MCF 10A (cell line): ENCODE data around the gene IL1F10. TPM values are rescaled to one million over a fixed set of nuclear protein-coding genes. Genes with fewer than 3 reads are reported as not detected.

Source experiments
- BruUV-seq: library from RNA; stranded (reverse); fragments of 400-500 nt; replicated peaks from 2 replicates; lab custom pipeline; 2021; lab: Mats Ljungman, UMichigan
- CTCF ChIA-PET: fragments of 300-600 bp; sonication (Branson Sonifier 250); formaldehyde crosslinking; extraction: SDS; loops from one replicate; lab custom pipeline; 2021; ENCODE audit warnings: antibody characterized with exemption, inconsistent platforms; lab: Yijun Ruan, JAX
- POLR2A ChIA-PET: fragments of 300-600, 350-650 bp; sonication (Branson Sonifier 250); formaldehyde crosslinking; extraction: SDS; loops from one replicate; lab custom pipeline; 2020; ENCODE audit warnings: antibody characterized with exemption, inconsistent platforms; lab: Yijun Ruan, JAX
- DNase-seq: peaks from one replicate; pipeline ENCODE4 v3.0.0-alpha.2; 2018; ENCODE audit not compliant: unreplicated experiment
- H3K27ac Mint-ChIP-seq: one replicate; pipeline ENCODE4 v1.8.0; 2022; ENCODE audit warnings: mild to moderate bottlenecking, low read depth, mixed read lengths; ENCODE audit not compliant: unreplicated experiment
- H3K27me3 Mint-ChIP-seq: one replicate; pipeline ENCODE4 v1.8.0; 2022; ENCODE audit warnings: mixed read lengths; ENCODE audit not compliant: insufficient read depth, unreplicated experiment
- H3K36me3 Mint-ChIP-seq: one replicate; pipeline ENCODE4 v1.8.0; 2022; ENCODE audit warnings: mild to moderate bottlenecking, moderate library complexity, mixed read lengths; ENCODE audit not compliant: insufficient read depth, unreplicated experiment
- H3K4me1 Mint-ChIP-seq: one replicate; pipeline ENCODE4 v1.8.0; 2022; ENCODE audit warnings: mixed read lengths; ENCODE audit not compliant: insufficient read depth, unreplicated experiment
- H3K4me3 Mint-ChIP-seq: one replicate; pipeline ENCODE4 v1.8.0; 2022; ENCODE audit warnings: mild to moderate bottlenecking, moderate library complexity, mixed read lengths; ENCODE audit not compliant: unreplicated experiment
- H3K9me3 Mint-ChIP-seq: one replicate; pipeline ENCODE4 v1.8.0; 2022; ENCODE audit warnings: mixed read lengths; ENCODE audit not compliant: unreplicated experiment
- intact Hi-C: fragments of 100-400 bp; cut with micrococcal nuclease; formaldehyde crosslinking; loops from 2 replicates; pipeline ENCODE4 v1.14.1; 2022
- total RNA-seq: library from RNA; stranded (reverse); gene quantifications from 2 replicates; pipeline ENCODE4 v1.2.3, GENCODE V29; 2022
- TF ChIP-seq, protein P1 (sequence below): fragments of 200-600 bp; IDR thresholded peaks from one replicate; pipeline ENCODE4 v1.8.0; 2022; ENCODE audit warnings: antibody characterized with exemption, mild to moderate bottlenecking; ENCODE audit not compliant: unreplicated experiment

IL1F10 gene
- total RNA-seq, 1 experiment from 2014 or later: not detected

DNA sequence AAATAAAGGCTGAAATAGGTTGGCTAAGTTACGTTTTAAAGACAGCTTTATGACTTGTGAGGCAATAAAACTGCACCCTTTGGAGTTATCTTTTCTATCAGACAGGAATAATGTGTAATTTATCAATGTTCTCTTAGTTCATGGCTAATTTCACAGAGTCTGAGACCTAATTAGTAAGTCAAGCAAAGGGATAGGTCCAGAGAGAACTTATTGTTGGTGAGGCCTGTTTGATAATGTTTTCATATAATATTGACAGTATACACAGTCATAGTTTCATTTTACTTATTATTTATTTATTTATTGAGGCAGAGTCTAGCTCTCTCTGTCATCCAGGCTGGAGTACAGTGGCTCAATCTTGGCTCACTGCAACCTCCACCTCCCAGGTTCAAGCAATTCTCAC, 10.7 kb upstream of the IL1F10 start:
- Mint-ChIP-seq H3K27ac (no peak overlapping the region), H3K36me3 (no peaks in the 10 kb centered on the region), H3K27me3 (no peaks in the 10 kb centered on the region), H3K4me1 (no peaks in the 10 kb centered on the region), H3K9me3 (peaks cover 12% of the 10 kb centered on the region), H3K4me3 (no peak overlapping the region)
- no TSS peak for BruUV-seq
- intact Hi-C loops: no loop called here
- ChIA-PET CTCF (interaction anchor here (0.6 kb wide), 1 partner anchor 227 kb away, joined by 3 read pairs; no protein-coding TSS in a partner anchor), POLR2A (no interaction called here)
- TF ChIP-seq, protein P1, sequence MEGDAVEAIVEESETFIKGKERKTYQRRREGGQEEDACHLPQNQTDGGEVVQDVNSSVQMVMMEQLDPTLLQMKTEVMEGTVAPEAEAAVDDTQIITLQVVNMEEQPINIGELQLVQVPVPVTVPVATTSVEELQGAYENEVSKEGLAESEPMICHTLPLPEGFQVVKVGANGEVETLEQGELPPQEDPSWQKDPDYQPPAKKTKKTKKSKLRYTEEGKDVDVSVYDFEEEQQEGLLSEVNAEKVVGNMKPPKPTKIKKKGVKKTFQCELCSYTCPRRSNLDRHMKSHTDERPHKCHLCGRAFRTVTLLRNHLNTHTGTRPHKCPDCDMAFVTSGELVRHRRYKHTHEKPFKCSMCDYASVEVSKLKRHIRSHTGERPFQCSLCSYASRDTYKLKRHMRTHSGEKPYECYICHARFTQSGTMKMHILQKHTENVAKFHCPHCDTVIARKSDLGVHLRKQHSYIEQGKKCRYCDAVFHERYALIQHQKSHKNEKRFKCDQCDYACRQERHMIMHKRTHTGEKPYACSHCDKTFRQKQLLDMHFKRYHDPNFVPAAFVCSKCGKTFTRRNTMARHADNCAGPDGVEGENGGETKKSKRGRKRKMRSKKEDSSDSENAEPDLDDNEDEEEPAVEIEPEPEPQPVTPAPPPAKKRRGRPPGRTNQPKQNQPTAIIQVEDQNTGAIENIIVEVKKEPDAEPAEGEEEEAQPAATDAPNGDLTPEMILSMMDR: no peak
- DNase-seq: no peak

DNA sequence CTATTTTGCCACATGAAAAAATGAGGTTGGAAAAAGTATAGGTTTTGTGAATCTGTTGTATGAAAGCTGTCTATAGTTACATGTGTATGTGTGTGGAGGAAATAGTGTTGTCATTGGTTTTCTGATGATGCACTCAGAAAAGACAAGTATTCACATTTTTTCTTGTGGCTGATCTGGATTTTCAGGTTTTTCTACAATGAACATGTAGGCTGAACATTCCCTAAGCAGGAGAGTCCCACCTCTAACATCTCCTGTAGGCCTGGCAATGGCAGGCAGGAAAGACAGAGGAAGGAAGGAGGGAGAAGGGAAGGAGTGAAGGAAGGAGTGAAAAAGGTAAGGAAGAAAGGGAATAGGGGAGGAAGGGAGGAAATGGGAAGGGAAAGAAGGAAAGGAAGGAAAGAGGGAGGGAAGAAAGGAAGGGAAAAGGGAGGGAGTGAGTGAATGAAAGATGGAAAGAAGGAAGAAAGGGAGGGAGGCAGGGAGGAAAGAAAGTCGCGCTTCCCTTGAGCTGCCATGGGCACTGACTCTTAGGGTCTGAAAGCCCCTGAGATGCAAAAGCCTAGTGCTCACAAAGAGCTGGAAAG, 9.3 kb upstream of the IL1F10 start:
- no peak overlapping the region for H3K27ac Mint-ChIP-seq
- ChIA-PET POLR2A (interaction anchor here (0.6 kb wide), 1 partner anchor 157 kb away, joined by 3 read pairs; no protein-coding TSS in a partner anchor), CTCF (interaction anchor here (1.6 kb wide), 1 partner anchor 19 kb away, joined by 6 read pairs; no protein-coding TSS in a partner anchor)
- no peak for DNase-seq
- no peaks in the 10 kb centered on the region for H3K27me3 Mint-ChIP-seq
- peaks cover 9% of the 10 kb centered on the region for H3K9me3 Mint-ChIP-seq
- H3K4me1 Mint-ChIP-seq: no peaks in the 10 kb centered on the region
- no peaks in the 10 kb centered on the region for H3K36me3 Mint-ChIP-seq
- intact Hi-C loops: no loop called here
- TF ChIP-seq, protein P1: no peak
- H3K4me3 Mint-ChIP-seq: no peak overlapping the region
- BruUV-seq: no TSS peak

DNA sequence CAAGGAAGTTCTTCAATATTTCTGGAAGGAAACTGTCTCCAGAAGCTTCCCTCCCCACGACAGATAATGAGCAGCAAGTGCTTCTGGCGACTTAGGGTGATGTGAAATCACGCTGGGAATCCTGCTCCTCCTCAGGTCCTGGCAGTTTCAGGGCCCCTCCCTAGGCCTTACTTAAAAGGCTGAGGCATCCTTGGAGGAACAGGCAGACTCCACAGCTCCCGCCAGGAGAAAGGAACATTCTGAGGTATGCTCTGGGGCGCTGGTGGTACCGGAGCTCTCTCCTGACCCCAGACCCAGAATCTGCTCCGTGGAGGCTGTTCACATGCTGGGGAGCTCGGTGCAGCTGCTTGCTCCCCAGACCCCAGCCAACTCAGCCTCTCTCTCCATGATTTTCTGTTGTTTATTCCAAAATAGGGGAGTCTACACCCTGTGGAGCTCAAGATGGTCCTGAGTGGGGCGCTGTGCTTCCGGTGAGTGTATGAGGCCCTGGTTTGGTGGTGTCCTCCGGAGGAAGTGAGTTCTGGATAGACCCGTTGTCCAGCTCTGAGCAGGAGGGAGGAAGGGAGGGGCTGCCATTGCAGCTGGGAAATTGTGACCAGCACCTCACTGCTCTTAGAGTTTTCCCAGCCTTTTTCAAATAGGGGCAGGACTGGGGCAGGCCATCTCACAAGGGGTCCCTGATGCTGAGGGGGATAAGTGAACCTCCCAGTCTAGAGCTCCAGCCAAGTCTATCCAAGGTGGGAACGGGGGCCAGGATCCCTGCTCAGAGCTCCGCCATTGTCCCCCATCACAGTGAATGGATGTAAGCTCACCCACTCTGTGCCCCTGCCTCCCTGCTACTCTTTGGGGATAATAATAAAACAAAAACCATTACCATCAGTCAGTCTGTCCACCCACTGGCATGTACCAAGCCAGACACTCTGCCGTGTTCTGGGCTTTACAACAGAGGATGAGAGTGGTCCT, 8.5 kb upstream of the IL1F10 start, which contains the start of gene IL36RN:
Gene IL36RN, plus strand, starts transcription at position 201 of the 963 bp plus-strand sequence. Its CDS starts 241 bp downstream, at position 442.
- DNase-seq: no peak
- no peak within 1 kb of the TSS for H3K27ac Mint-ChIP-seq
- no peaks in the 10 kb centered on the region for H3K4me1 Mint-ChIP-seq
- POLR2A ChIA-PET: no interaction called here
- CTCF ChIA-PET: interaction anchor here (1.2 to 1.6 kb wide), 2 partner anchors 18 to 139 kb away, joined by 4 to 6 read pairs; no protein-coding TSS in a partner anchor
- no peaks in the 10 kb centered on the region for H3K27me3 Mint-ChIP-seq
- intact Hi-C loops: no loop called here
- H3K36me3 Mint-ChIP-seq: no peaks in the 10 kb centered on the region
- H3K9me3 Mint-ChIP-seq: peaks cover 1% of the 10 kb centered on the region
- TF ChIP-seq, protein P1: no peak
- no peak within 1 kb of the TSS for H3K4me3 Mint-ChIP-seq
- BruUV-seq: no TSS peak

DNA sequence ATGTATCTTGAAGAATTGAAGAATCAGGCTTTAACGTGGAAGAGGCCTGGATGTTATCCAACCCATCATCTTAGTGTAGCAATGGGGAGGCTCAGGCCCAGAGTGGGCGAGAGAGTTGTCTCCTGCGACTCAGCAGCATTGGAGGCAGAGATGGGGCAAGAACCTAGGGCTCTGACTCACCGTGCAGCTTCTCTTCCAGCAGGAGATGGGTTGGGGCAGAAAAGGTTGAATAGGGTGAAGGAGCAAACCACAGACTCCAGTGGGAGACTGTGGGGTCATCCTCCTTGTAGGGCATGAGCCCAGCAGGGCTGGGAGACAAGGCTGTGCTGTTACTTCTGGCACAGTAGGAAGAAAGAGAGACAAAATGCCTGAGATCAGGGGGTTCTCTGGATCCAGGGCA, 7.4 kb upstream of the IL1F10 start:
- Mint-ChIP-seq H3K27me3 (no peaks in the 10 kb centered on the region), H3K9me3 (no peaks in the 10 kb centered on the region), H3K27ac (no peak overlapping the region), H3K4me3 (no peak overlapping the region), H3K4me1 (no peaks in the 10 kb centered on the region), H3K36me3 (peaks cover 5% of the 10 kb centered on the region)
- intact Hi-C loops: no loop called here
- no peak for DNase-seq
- no TSS peak for BruUV-seq
- ChIA-PET POLR2A (no interaction called here), CTCF (interaction anchor here (0.6 to 1.3 kb wide), 4 partner anchors 14 to 138 kb away, joined by 3 to 4 read pairs (median 3); no protein-coding TSS in a partner anchor)
- TF ChIP-seq, protein P1: no peak
